B cell (primary cell): Measurements from ENCODE around the gene POU3F3.

ENCODE experiments used
- CTCF ChIP-seq: fragments of 200-600 bp; IDR thresholded peaks from one replicate; pipeline ENCODE4 v1.8.0; 2022; ENCODE audit warnings: antibody characterized with exemption, mild to moderate bottlenecking
- EZH2 ChIP-seq: IDR thresholded peaks from 2 replicates; pipeline ENCODE4 v1.6.1; 2012; ENCODE audit warnings: borderline replicate concordance, low read depth, mild to moderate bottlenecking, moderate library complexity, low read length; ENCODE audit not compliant: insufficient read depth, poor library complexity, severe bottlenecking

GRCh38 chr2:104897515-104898184, 43.7 kb downstream of the POU3F3 start:
- TF ChIP-seq CTCF (no peak), EZH2 (no peak)
